Measurements from ENCODE around the gene EXOSC1.

GRCh38 chr10:97479939-97480338 lies 34.1 kb upstream of the EXOSC1 start:
- TF ChIP-seq, protein P1, sequence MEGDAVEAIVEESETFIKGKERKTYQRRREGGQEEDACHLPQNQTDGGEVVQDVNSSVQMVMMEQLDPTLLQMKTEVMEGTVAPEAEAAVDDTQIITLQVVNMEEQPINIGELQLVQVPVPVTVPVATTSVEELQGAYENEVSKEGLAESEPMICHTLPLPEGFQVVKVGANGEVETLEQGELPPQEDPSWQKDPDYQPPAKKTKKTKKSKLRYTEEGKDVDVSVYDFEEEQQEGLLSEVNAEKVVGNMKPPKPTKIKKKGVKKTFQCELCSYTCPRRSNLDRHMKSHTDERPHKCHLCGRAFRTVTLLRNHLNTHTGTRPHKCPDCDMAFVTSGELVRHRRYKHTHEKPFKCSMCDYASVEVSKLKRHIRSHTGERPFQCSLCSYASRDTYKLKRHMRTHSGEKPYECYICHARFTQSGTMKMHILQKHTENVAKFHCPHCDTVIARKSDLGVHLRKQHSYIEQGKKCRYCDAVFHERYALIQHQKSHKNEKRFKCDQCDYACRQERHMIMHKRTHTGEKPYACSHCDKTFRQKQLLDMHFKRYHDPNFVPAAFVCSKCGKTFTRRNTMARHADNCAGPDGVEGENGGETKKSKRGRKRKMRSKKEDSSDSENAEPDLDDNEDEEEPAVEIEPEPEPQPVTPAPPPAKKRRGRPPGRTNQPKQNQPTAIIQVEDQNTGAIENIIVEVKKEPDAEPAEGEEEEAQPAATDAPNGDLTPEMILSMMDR (IDR thresholded peaks at IDR 0.05): no peak
- no peak for TF ChIP-seq POLR2A (IDR thresholded peaks at IDR 0.05)
